NCI-H187 treated with DMSO at 0.1 percent for 48 hours (cell line): ENCODE measurements around the gene PDF.
"Not testable (repeated sequence)": the region's sequence is repeated elsewhere in the genome, so short reads cannot be mapped to it uniquely, and the experiment has no call there.

Source experiments
- DNase-seq: peaks from one replicate; lab custom pipeline; 2025; lab: John Stamatoyannopoulos, UW

Gene PDF

GRCh38 chr16:69316595-69317034 lies 13.8 kb downstream of the PDF start:
- DNase-seq, result no peak

GRCh38 chr16:69315486-69316311 lies 14.7 kb downstream of the PDF start:
- DNase-seq, result no peak

DNA sequence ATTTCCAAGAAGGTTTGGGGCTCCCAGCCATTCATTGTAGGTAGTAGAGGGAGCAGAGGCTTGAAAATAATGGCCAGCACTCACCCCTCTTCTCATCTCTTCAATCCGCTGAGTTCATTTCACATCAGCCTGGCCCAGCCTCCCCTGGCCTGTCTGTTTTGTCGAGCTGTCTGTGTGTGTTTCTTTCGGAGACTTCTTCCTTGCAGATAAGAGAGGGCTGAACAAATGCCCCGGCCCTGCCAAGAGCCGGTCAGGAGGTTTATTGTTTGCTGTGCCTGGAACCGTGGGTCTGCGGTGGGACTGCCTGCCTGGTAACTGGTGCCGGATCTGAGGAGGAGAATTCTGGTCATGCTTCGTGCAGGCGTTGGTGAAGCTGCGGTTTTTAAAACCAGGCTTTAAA lies 15.9 kb downstream of the PDF start:
- DNase-seq, result no peak

DNA sequence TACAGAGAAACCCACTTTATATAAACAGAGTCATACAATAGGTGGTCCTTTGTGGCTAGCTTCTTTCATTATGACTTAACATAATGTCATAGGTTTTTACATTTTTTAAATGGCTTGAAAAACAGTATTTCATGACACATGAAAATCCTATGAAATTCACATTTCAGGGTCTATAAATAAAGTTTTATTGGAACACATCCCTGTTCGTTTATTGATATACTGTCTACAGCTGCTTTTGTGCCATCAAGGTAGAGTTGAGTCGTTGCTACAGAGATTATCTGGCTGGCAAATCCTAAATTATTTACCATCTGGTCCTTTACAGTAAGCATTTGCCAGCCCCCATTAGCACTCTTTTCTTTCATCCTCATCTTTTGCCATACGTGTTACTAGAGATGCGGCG lies 16.9 kb downstream of the PDF start:
- DNase-seq, result no peak

- no peak for DNase-seq
These were observed 18.6 kb downstream of the PDF start for GRCh38 chr16:69311533-69312387.

- peak; percentile 55 for DNase-seq
These were observed 19.5 kb downstream of the PDF start, which contains the start of gene VPS4A for GRCh38 chr16:69310653-69311532. VPS4A (plus strand) TSS chr16:69311350; CDS start chr16:69311512, 162 bp downstream.

GRCh38 chr16:69309316-69309715 lies 21.1 kb downstream of the PDF start:
- no peak for DNase-seq

DNA sequence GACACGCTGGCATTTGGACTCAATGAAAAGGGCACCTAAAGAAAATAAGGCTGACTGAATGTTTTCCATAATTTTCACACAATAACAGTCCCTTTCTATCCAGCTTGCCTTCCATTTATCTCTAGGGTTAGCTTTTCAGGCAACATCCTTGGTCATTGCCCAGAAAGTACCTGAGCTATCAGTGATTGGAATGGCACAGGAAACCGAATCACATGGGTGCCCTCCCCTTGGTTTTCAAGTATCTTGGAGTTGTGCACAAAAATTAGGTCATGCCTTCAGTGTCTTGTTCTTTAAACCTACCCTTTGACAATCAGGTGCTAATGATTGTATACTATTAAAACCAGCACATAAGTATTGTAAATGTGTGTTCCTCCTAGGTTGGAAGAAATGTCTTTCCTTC lies 22.5 kb downstream of the PDF start:
- DNase-seq, result no peak

GRCh38 chr16:69307091-69307490 lies 23.3 kb downstream of the PDF start:
- DNase-seq, result no peak

GRCh38 chr16:69306031-69306430 lies 24.4 kb downstream of the PDF start:
- DNase-seq, result no peak

DNA sequence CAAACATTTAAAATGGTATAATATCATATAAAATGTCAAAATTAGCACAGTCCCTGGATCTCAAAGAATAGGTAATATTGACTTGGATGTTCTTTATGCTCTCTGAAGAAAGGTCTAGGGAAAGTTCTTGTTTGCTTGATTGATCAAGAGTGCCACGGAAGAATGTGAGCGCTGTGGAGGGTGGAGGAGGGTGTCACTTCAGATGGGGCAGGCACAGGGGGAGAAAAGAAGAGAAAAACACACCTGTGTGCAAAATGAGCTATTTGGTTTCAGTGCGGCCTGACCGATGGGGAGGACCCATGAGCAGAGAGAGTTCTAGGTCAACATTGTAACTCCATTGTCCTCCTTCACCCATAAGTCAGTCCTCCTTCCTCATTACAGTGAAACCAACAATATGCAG lies 28.1 kb downstream of the PDF start:
- DNase-seq, result no peak

DNA sequence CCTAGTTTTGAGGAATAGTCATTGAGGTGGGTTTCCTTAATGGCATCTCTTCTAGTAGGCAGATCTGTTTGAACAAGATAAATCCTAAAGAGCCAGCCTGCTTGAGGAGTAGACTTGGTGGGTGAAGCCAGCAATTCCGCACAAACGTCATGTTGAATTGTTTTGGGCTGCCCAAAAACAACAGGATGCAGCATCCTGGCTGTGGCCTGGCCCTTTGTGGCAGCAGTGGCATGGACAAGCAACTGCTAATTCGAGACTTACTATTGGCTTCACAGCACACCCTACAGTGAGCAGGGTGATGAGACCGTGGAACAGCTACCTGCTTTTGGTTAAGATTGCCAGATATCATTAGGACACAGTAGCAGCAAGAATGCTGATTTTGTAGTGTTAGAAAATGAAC lies 28.5 kb downstream of the PDF start:
- no peak for DNase-seq

GRCh38 chr16:69301187-69301586 lies 29.2 kb downstream of the PDF start:
- DNase-seq, result no peak

GRCh38 chr16:69298261-69298660 lies 32.1 kb downstream of the PDF start:
- DNase-seq, result no peak

GRCh38 chr16:69296771-69297170 lies 33.6 kb downstream of the PDF start:
- not testable (repeated sequence) for DNase-seq

DNA sequence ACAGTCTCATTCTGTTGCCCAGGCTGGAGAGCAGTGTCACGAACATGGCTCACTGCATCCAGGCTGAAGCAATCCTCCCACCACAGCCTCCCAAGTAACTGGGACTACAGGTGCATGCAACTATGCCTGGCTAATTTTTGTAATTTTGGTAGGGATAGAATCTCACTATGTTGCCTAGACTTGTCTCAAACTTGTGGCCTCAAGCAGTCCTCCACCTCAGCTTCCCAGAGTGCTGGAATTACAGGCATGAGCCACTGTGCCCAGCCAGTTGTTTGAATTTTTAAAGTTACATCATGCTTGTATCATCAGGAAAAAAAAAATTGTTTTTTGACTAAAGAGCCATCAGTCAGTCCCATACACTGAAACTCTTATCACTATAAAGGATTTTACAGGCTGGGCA lies 36.3 kb downstream of the PDF start:
- no peak for DNase-seq

GRCh38 chr16:69293401-69293800 lies 37.0 kb downstream of the PDF start:
- DNase-seq, result no peak

DNA sequence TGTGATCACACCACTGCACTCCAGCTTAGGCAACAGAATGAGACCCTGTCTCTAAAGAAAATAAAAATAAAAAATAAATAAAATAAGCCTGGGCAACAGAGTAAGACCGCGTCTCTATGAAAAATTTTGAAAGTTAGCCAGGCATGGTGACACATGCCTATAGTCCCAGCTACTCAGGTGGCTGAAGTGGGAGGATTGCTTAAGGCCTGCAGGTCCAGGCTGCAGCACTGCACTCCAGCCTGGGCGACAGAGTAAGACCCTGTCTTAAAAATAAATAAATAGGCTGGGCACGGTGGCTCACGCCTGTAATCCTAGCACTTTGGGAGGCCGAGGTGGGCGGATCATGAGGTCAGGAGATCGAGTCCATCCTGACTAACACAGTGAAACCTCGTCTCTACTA lies 38.7 kb downstream of the PDF start:
- not testable (repeated sequence) for DNase-seq

DNA sequence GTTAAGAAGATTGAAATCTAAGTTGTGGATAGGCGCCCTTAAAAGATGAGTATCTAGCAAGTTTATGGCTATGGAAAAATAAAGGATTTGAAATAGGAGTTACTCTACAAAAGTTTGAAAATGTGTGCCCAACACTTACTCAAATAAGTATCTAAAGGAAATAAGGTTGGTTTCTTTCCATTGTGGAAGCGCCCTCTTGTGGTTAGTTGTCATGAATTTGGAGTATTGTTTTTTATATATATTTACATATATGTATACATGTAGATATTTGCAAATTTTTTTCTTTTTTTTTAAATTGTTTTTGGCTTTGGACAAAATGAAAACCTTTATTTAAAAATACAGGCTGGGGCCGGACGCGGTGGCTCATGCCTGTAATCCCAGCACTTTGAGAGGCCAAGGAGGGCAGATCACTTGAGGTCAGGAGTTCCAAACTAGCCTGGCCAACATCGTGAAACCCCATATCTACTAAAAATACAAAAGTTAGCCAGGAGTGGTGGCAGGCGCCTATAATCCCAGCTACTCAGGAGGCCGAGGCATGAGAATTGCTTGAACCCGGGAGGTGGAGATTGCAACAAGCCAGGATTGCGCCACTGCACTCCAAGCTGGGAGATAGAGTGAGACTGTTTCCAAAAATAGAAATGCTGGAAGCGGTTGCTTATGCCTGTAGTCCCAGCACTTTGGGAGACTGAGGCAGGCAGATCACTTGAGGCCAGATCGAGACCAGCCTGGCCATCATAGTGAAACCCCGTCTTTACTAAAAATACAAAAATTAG lies 43.3 kb downstream of the PDF start:
- no peak for DNase-seq

DNA sequence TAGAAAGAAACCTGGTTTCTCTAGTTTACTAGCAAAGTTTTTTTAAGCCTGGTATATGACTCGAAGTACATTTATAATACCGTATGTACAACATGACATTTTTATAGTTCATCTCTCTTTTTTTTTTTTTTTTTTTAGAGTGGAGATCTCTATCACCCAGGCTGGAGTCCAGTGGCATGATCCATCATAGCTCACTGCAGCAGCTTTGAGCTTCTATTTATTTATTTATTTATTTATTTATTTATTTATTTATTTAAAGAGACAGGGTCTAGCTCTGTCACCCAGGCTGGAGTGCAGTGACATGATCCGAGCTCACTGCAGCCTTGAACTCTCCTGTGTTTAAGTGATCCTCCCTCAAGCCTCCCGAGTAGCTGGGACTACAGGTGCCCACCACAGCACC lies 45.1 kb downstream of the PDF start:
- DNase-seq, result no peak

DNA sequence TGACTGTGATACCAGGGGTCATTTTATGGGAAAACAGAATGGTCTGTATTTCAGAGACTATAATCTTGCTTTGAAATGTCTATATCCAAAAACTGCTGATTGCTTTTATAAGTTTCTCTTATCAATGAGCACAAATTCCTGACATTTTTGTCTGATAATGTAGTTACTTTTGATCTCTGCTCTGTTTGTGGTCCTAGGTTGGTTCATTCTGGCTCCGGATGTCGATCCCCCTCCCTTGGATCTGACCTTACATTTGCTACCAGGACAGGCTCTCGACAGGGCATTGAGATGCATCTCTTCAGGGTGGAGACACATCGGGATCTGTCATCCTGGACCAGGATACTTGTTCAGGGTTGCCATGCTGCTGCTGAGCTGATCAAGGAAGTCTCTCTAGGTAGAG lies 46.5 kb downstream of the PDF start:
- no peak for DNase-seq
